Measurements from ENCODE around the gene C1QL1. TPM values are rescaled to one million over a fixed set of nuclear protein-coding genes. Genes with fewer than 3 reads are reported as not detected.

Gene C1QL1
- total RNA-seq: not detected

DNA sequence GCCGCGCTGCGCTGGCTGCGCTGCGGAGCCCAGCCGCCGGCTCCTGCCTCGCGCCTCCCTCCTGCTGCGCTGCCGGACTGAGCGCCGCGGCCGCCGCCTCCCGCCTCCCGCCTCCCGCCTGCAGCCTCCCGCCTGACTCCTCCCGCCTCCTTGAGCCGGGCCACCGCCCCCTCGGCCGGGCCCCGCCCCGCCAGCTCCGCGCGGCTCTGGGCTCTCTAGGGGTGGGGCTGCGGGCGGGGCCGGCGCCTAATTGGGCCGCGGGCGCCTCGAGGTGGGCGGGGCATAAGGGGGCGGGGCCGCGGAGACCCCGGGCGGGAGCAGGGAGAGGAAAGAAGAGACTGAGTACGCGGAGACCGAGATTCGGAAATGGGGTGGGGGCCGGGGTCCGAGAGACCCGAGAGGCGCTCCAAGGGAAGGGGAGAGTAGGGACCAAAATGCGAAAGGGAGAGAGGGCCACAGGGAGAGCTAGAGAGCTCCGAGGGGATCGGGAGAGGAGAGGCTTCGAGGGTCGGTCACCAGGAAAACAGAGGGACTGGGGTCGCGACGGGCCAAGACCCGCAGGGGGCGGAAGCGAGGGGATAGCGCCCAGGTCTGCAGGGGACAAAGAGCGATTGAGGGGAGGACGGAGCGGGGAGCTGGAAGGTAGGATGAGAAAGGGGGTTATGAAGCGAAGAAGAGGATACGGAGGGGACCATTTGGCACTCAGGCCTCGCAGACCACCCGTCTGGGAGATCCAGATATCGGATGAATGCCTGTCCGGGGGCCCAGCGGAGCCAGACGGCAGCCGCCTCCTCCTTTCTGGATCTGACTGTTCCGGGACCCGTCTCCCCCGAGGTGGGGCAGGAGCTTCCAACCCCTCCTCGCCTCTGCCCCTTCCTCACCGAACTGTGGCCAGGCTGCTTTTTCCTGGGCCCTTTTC is at the start of gene C1QL1:
Gene C1QL1 (minus strand): TSS at position 79 of the 919 bp plus-strand sequence. CDS start 255 bp downstream, outside the sequence.
- H3K27me3 Mint-ChIP-seq: peaks cover 45% of the 10 kb centered on the region
- intact Hi-C loops (cut with micrococcal nuclease): no loop called here
- ATAC-seq: peak; percentile 87
- ChIA-PET POLR2A (no interaction called here), CTCF (interaction anchor here (1.1 to 1.2 kb wide), 3 partner anchors 54 to 102 kb away, joined by 3 to 5 read pairs (median 3); no protein-coding TSS in a partner anchor)
- H3K36me3 Mint-ChIP-seq (ENCODE audit: low read depth): no peaks in the 10 kb centered on the region
- H3K9me3 Mint-ChIP-seq: no peaks in the 10 kb centered on the region
- H3K27ac Mint-ChIP-seq: no peak within 1 kb of the TSS
- H3K4me3 Mint-ChIP-seq: peak within 1 kb of the TSS; percentile 47
- TF ChIP-seq, protein P1, sequence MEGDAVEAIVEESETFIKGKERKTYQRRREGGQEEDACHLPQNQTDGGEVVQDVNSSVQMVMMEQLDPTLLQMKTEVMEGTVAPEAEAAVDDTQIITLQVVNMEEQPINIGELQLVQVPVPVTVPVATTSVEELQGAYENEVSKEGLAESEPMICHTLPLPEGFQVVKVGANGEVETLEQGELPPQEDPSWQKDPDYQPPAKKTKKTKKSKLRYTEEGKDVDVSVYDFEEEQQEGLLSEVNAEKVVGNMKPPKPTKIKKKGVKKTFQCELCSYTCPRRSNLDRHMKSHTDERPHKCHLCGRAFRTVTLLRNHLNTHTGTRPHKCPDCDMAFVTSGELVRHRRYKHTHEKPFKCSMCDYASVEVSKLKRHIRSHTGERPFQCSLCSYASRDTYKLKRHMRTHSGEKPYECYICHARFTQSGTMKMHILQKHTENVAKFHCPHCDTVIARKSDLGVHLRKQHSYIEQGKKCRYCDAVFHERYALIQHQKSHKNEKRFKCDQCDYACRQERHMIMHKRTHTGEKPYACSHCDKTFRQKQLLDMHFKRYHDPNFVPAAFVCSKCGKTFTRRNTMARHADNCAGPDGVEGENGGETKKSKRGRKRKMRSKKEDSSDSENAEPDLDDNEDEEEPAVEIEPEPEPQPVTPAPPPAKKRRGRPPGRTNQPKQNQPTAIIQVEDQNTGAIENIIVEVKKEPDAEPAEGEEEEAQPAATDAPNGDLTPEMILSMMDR (IDR thresholded peaks at IDR 0.05): no peak
- peaks cover 42% of the 10 kb centered on the region for H3K4me1 Mint-ChIP-seq (ENCODE audit: low read depth)
- DNase-seq: peak; percentile 89

DNA sequence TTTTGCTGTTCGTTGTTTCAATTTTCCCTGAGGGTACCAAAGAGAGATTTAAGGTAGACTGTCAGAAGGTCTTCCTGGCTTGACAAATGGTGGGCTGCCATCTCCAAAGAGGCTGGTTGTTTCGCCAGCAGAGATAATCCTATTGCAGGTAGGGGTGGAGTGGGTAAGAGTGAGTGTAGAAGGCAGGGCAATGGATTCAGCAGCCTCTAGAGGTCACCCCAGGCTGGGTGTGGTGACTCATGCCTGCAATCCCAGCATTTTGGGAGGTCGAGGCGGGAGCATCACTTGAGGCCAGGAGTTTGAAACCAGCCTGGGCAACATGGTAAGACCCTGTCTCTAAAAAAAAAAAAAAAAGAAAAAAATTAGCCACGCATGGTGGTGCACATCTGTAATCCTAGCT is 48.7 kb upstream of the C1QL1 start:
- Mint-ChIP-seq H3K4me3 (no peak overlapping the region), H3K4me1 (ENCODE audit: low read depth) (peaks cover 21% of the 10 kb centered on the region), H3K27me3 (peaks cover 34% of the 10 kb centered on the region), H3K36me3 (ENCODE audit: low read depth) (no peaks in the 10 kb centered on the region), H3K27ac (no peak overlapping the region), H3K9me3 (no peaks in the 10 kb centered on the region)
- DNase-seq (no peak), ATAC-seq (no peak)
- intact Hi-C loops (cut with micrococcal nuclease): no loop called here
- TF ChIP-seq, protein P1 (IDR thresholded peaks at IDR 0.05): peak; percentile 21
- ChIA-PET POLR2A (no interaction called here), CTCF (interaction anchor here (0.8 kb wide), 1 partner anchor 45 kb away, joined by 3 read pairs; no protein-coding TSS in a partner anchor)

DNA sequence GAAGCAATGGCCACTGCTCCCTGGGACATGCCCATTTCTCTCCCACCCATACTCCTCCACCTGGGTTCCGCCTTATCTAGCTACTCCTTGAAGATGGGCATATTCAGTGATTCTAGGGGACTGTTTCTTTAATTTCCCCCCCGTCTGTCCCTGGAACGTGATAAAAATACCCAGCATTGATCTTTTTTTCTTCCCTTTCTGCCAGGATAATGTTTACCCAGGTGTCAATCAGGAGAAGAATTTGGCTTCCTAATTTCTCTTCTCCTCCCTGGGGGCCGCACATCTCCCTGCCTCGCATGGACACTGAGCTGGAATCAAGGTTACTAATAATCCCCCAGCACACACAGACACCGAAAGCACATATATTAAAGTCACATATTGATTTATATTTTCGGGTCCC is 48.1 kb upstream of the C1QL1 start:
- H3K27me3 Mint-ChIP-seq: peaks cover 30% of the 10 kb centered on the region
- ChIA-PET POLR2A (no interaction called here), CTCF (no interaction called here)
- ATAC-seq: no peak
- H3K9me3 Mint-ChIP-seq: no peaks in the 10 kb centered on the region
- H3K4me3 Mint-ChIP-seq: no peak overlapping the region
- TF ChIP-seq, protein P1 (IDR thresholded peaks at IDR 0.05): no peak
- H3K36me3 Mint-ChIP-seq (ENCODE audit: low read depth): no peaks in the 10 kb centered on the region
- DNase-seq: no peak
- no peak overlapping the region for H3K27ac Mint-ChIP-seq
- H3K4me1 Mint-ChIP-seq (ENCODE audit: low read depth): peaks cover 16% of the 10 kb centered on the region
- intact Hi-C loops (cut with micrococcal nuclease): no loop called here

DNA sequence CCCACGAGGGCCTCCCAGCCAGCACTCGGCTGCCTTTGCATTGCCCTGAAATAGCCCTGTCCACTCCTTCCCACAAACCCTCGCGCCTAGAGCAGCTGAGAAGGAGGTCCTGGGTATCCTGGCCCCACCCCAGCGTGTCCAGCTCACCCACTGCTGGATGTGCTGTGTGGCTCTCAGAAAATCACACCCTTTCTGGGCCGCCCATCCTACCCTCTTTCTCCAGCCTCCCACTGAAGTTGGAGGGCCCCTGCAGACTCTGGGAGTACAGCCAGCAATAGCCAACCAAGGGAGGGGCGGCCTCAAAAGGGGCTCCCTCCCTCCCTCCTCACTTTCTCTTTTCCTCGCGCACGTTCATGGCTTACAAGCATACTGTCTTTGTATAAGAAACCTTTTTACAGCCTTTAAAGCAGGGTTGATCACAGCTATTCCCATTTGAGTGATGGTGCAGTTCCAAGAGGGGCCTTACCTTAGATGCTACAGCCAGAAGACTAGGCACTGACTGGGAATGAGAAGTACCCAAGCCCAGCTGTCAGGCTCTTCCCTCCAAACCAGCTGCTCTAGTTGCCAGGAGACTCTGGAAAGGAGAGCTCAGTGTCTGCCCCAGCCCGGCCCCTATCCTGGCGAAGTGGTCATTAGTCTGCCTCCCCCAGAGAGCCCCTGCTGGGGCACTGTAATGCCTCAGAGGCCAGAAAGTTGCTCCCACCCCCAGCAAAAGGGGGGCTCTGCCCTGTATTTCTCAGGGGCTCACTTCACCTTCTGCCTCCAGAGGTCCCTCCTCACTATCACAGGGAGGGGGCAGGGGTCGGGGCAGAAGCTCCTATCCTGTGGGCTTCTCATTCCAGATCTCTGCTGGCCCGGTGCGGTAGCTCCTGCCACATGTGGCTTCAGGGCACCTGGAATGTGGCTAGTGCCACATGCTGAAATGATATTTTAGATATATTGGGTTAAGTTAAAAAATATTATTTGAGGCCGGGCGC is 45.2 kb upstream of the C1QL1 start:
- CTCF ChIA-PET: interaction anchor here (1.2 to 1.9 kb wide), 3 partner anchors 9 to 102 kb away, joined by 3 to 9 read pairs (median 6); no protein-coding TSS in a partner anchor
- no peak for ATAC-seq

More for the DNA sequence above, 45.2 kb upstream of the C1QL1 start:
- TF ChIP-seq, protein P1 (IDR thresholded peaks at IDR 0.05): no peak
- Mint-ChIP-seq H3K27ac (no peak overlapping the region), H3K36me3 (ENCODE audit: low read depth) (no peaks in the 10 kb centered on the region), H3K4me3 (no peak overlapping the region), H3K27me3 (peaks cover 9% of the 10 kb centered on the region), H3K9me3 (no peaks in the 10 kb centered on the region), H3K4me1 (ENCODE audit: low read depth) (peaks cover 4% of the 10 kb centered on the region)
- no peak for DNase-seq
- POLR2A ChIA-PET: interaction anchor here (0.6 to 1.5 kb wide), 3 partner anchors 10 to 114 kb away, joined by 3 to 4 read pairs (median 3); a partner anchor contains a TSS
- intact Hi-C loops (cut with micrococcal nuclease): no loop called here
